ENCODE measurements around the gene STARD13.

Gene STARD13

DNA sequence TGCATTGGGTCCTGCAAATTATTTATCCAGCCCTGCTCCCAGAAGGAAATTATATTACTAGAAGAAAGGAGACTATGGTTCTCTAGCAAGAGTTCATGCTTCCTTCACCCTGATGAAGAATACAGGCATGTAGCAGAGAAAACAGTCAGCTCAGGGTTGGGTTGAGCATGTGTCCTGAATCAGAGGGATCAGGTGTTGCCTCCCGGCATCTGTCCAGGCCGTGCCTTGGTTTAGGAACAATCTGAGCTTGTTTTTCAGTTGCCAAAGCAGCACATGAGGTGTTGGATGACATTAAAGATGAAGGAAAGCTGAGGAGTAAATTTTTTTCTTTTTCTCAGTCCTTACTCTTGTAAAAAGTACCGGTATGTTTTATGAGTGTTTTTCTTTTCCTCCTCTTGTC, 207.3 kb downstream of the STARD13 start:
- no peak for DNase-seq

DNA sequence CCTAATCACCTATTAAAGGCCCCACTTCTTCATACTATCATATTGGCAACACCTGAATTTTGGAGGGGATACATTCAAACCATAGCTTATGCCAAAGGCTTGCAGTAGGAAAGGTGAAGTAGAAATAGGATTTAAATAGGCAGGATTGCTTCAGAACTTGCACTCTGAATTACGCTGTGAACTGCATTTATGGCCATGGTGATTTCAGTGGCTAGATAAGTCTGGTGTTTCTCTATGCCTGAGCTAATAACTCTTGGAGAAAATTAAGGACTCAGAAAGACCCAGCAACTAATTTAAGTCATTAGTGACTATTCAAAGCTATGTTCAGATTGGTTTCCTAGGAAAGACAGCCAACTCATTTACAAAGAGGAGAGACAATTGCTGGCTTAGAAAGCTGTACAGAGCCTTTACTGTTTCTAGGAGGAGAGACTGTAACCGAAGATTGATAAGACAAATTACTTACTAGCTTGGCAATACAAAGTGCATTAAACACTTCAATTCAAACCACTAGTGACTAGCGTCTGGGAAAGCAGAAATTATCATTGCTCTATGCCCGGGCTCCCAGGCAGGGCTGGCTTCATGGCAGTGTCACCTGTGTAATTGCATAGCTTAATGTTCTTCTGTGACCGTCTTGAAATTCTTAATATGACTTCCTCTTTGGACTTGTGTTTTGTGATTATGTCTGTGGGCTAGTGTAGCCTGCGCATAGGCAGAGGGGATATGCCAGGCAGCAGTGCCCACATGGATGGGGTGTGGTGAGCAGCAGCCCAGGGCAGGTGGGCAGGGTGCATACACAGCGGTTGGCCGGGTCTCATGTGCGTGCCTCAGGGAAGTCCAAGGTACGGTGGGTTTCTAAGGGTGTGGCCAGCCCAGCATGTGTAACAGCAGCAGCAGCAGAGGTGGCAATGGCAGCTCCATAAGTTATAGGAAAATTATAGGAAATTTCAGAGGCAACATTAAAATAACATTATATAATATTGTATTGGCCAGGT, 209.3 kb downstream of the STARD13 start:
- no peak for DNase-seq

DNA sequence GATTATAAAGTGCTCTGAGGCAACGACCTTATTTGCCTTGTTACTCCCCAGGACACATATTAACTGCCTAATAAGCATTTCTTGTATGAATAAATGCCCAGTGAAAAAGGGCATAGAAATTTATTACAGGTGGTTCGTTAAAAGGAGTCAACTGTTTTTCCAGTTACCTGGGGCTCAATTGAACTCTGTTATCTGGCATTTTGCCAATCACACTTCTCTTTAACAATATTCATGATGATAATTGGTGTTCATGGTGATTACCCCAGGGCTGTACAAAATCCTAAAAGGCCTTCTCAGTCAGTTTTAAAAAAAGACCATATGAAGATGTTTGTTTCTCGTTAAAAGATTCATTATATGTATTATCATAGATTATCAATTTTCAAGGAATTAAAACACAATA, 212.2 kb downstream of the STARD13 start:
- DNase-seq, result no peak

DNA sequence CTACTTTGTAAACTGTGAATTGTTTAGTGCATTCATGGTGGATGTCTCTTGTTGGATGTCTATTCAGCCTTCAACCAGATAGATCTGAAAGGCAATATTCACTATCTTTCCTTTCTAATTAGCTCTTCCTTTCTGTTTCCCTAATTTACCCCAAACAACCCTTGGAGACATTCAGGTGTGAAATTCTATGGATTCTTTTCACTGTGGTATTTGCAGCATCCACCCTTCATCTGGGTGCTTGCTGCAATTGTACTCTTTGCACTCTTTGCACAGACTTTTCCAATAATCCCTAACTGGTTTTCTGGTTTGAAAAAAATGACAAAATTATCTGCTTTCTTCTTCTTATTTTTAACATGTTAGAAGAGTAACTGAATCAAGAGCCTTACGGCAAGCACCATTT, 212.8 kb downstream of the STARD13 start:
- DNase-seq, result no peak

DNA sequence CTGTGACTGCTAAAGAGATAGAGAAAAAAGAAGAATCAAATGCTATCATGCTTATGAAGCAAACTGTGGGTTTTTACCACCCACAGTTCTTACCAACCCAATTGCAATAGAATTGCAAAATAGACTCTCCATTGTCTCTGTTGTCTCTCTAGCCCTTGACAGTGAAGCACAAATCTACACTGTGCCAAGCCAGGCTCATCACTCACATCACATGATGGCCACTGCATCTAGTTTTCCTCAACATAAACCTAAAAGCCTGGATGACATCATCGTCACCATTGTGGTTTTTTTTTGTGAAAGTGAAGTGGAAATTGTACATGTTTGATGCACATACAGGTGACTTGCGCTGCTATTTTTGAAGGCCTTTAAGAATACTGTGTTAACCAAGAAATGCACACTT, 213.3 kb downstream of the STARD13 start:
- no peak for DNase-seq

DNA sequence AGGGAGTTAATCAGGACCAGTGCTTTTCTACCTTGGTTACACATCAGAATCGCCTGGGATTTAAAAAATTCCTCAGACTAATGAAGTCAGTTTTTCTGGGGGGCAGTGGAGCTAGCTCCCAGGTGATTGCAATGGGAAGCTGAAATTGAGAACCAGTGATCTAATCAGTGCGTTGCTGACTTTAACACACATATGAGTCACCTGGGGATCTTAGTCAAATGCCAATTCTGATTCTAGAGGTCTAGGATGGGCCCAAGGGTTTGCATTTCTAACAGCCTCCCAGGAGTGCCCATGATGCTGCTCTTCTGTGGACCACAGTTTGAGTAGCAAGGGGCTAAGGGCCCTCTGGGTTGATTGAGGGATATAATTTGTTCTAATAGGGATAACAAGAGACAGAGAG, 214.8 kb downstream of the STARD13 start:
- no peak for DNase-seq

DNA sequence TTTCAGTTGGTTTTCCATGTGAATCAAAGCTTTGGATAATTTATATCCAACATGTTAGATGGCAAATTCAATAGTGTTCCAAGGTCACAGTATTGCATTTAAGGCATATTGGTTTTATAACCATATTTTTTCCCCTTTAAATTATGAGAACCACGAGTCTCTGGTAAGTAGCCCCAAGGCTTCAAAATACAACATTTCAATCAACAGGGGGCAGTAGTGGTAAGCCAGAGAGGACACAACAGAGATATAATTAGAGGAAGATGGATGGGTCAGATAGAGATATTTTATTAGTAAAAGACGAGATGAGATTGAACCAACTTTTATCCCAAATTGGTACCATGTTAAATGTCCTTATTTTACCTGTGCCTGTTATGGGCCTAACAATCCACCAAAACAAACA, 216.2 kb downstream of the STARD13 start:
- DNase-seq, result no peak

DNA sequence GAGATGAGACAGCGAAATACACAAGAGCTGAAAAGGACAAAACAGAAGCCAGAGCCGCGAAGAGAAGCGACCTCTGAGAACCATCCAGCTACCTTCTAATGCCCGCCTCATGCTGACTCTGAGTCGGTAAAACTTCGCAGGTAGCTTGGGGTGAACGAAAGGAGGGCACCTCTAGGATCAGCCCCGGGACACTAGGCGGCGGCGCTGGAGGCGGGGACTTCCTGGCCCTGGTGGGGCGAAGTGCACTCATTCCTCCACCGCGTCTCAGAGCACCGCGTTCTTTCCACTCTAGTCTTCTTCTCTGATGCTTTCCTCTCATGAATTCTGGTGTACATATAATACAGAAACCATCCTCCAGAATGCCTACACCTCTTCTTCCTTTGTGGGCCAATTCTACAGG, 219.2 kb downstream of the STARD13 start:
- no peak for DNase-seq

DNA sequence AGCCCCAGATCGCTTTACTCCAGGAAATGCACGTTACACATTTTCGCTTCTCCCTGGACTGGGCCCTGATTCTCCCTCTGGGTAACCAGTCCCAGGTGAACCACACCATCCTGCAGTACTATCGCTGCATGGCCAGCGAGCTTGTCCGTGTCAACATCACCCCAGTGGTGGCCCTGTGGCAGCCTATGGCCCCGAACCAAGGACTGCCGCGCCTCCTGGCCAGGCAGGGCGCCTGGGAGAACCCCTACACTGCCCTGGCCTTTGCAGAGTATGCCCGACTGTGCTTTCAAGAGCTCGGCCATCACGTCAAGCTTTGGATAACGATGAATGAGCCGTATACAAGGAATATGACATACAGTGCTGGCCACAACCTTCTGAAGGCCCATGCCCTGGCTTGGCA, 224.7 kb downstream of the STARD13 start:
- no peak for DNase-seq

DNA sequence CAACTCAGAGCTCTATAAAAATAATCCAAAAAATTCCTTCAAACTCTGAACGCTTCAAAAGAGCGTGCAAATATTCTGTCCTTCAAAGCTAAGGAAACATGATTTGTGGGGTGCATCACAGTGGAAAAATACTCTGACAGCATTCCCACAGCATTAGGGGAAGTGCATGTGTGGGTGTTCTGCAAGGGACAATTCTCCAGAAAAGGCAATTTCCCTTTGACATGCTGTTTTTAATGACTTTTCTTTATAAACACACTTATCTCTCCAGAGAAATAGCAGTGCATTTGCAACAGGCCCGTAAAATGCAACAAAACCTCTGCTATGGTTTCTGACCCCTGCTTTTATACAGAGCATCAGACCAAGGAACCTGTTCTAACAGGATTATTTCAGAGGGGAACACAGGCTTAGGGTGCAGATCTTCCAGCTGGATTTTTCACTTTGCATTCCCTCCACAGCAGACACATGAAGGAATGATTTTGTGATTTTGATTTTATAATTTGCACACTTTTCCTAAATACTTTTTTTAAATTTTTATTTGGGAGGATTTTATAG, 226.7 kb downstream of the STARD13 start:
- DNase-seq, result no peak

DNA sequence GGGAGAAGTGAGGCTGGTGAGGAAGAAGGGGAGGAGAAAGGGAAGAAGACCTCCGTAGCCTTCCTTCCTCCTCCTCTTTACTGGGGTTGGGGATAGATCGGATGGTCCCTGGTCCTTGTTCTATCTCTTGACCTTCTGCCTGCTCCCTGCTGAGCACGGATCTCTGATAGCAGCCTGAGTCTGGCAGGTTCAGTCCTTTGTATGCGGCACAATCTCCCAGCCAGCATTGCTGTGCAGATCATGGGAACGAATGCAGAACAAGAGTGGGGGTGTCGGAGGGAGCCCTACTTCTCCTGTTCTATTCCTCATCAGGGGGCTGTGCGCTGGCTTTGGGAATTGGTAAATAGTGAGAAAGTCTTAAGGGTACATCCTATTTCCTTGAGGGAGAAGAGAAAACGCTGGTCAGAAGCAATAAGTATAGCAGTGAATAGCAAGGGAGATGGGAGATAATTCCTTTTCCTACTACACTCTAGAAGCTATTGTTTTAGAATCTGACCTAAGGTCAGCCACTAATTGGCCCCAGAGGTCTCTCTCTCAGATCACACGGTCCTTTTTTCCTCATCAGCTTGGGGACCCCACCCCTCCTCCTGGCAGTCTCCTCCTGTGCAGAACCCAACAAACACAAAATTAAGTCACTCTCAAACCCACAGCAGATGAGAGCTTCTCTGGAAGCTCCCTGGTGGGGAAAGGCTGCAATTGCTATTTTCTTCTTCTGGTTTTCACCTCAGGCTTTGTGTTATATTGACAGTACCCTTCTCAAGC, 228.4 kb downstream of the STARD13 start:
- no peak for DNase-seq

DNA sequence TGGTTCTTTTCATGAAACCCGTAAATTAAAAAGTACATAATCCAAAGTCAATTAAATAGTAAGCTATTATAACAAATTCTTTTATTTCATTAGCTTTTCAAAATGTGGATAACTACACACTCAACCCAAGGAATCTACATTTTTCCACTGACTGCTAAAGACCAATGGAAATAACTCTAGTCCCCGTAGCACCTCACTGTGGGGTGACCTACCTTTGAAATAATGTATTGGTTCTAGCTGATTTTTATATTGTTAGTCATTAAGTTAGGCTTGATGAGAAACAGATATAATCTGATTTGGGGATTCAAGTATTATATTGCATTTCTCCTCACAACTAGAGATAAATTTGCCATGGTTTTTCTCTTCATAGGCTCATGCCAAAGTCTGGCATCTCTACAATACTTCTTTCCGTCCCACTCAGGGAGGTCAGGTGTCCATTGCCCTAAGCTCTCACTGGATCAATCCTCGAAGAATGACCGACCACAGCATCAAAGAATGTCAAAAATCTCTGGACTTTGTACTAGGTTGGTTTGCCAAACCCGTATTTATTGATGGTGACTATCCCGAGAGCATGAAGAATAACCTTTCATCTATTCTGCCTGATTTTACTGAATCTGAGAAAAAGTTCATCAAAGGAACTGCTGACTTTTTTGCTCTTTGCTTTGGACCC, 232.0 kb downstream of the STARD13 start:
- no peak for DNase-seq
